SU-DHL-6 (cell line): Measurements from ENCODE around the gene SNAPC2.

Experiments
- CTCF ChIP-seq: fragments of 200-600 bp; sonication (generic); IDR thresholded peaks from one replicate; pipeline ENCODE4 v1.5.1; 2017; ENCODE audit warnings: antibody characterized with exemption, mild to moderate bottlenecking, low read length, moderate library complexity; ENCODE audit not compliant: insufficient read depth, poor library complexity, severe bottlenecking
- EZH2phosphoT487 ChIP-seq: fragments of 200-600 bp; sonication (generic), shearing (Covaris generic); conservative IDR thresholded peaks from 2 replicates; pipeline ENCODE4 v1.6.1; 2018; ENCODE audit warnings: mild to moderate bottlenecking, antibody characterized with exemption, low read length, moderate library complexity, mixed read lengths

GRCh38 chr19:7900931-7901330 lies 19.2 kb upstream of the SNAPC2 start:
- TF ChIP-seq CTCF (no peak), EZH2phosphoT487 (no peak)
